ENCODE results near the gene RASSF8. TPM values are rescaled to one million over a fixed set of nuclear protein-coding genes. Genes with fewer than 3 reads are reported as not detected.

Gene RASSF8
- total and polyA plus RNA-seq, 2 donors (not counting 3 experiments of a cell fraction or from before 2014, with no cell fraction given), result 11.1 to 59.3 TPM

- intact Hi-C loops (cut with micrococcal nuclease), result loop anchor here (1.0 to 10.0 kb wide), 5 partner anchors 76 to 530 kb away; partner anchors contain the start of gene SSPN
- peak overlapping the region; percentile 20 to 59 (median 42) for H3K4me3 ChIP-seq (replicated peaks in 1 of 3; ENCODE audit: insufficient read depth in 1 of 3, low read depth in 1 of 3, low read length in 3 of 3)
- ChIA-PET POLR2A (no interaction called here), CTCF (interaction anchor here (0.9 to 4.4 kb wide), 15 partner anchors 10 to 580 kb away, joined by 3 to 24 read pairs (median 5); no protein-coding TSS in a partner anchor)
- no peaks in the 10 kb centered on the region for H3K36me3 ChIP-seq (ENCODE audit: control insufficient read depth in 2 of 2, extremely low read depth in 1 of 2, insufficient read depth in 2 of 2, low read length in 2 of 2)
- DNase-seq (ENCODE audit: low read depth, low spot score) (no peak), FAIRE-seq (no peak)
- dilution Hi-C loops (cut with MboI; ENCODE audit: extremely low pct_ligation_motif_present, low sequenced_read_pairs), result no loop called here
- H3K27ac ChIP-seq (ENCODE audit: insufficient read depth, low read depth, low read length), result no peak overlapping the region
- H3K4me1 ChIP-seq (ENCODE audit: control insufficient read depth, extremely low read depth, insufficient read depth, low read length), result peaks cover 23% of the 10 kb centered on the region
- no peaks in the 10 kb centered on the region for H4K20me1 ChIP-seq (replicated peaks; ENCODE audit: control insufficient read depth, extremely low read depth, insufficient read depth, low read length)
- no peaks in the 10 kb centered on the region for H3K9me3 ChIP-seq (replicated peaks; ENCODE audit: control insufficient read depth, insufficient read depth, low read length)
- no TSS peak for BruUV-seq (replicated peaks)
- H2AFZ ChIP-seq (ENCODE audit: low read depth, low read length), result peak overlapping the region; percentile 68
- H3K4me2 ChIP-seq (ENCODE audit: insufficient read depth, low read length), result peak overlapping the region; percentile 76
- H3K9ac ChIP-seq (replicated peaks; ENCODE audit: extremely low read depth, insufficient read depth, low read length), result peak overlapping the region; percentile 29
- TF ChIP-seq JUN (IDR thresholded peaks at IDR 0.05; ENCODE audit: borderline replicate concordance, insufficient read depth, insufficient read length, low read depth) (no peak), EZH2 (IDR thresholded peaks at IDR 0.05; ENCODE audit: borderline replicate concordance, low read depth, low read length, severe bottlenecking) (no peak), MAX (IDR thresholded peaks at IDR 0.05; ENCODE audit: insufficient read depth, insufficient read length) (no peak), POLR2A (IDR thresholded peaks at IDR 0.05; ENCODE audit: low read depth, low read length) (no peak), GATA2 (IDR thresholded peaks at IDR 0.05; ENCODE audit: insufficient read depth, insufficient read length, low read depth, low read length) (no peak), FOS (IDR thresholded peaks at IDR 0.05; ENCODE audit: borderline replicate concordance, insufficient read depth, low read length) (no peak)
- peaks cover 14 to 22% of the 10 kb centered on the region in 2 experiments for H3K27me3 ChIP-seq (ENCODE audit: control insufficient read depth in 2 of 2, insufficient read depth in 2 of 2, low read length in 2 of 2)
- no peaks in the 10 kb centered on the region for H3K9me1 ChIP-seq (replicated peaks; ENCODE audit: control insufficient read depth, extremely low read depth, insufficient read depth, low read length)
- no peaks in the 10 kb centered on the region for H3K79me2 ChIP-seq (ENCODE audit: control insufficient read depth, insufficient read depth, low read length)
Observed at GRCh38 chr12:26121323-26122060, 163.0 kb downstream of the RASSF8 start.

Measured in endothelial cell of umbilical vein (primary cell).